GM12878 (cell line): ENCODE data around the gene FAM53B. TPM values are rescaled to one million over a fixed set of nuclear protein-coding genes. Genes with fewer than 3 reads are reported as not detected.

Source experiments
- ATAC-seq: fragments of 200-7000 bp; cut with Tn5 transposase; 3 replicates; pipeline ENCODE4 v1.9.1; 2020; ENCODE audit warnings: mild to moderate bottlenecking, moderate library complexity
- BruUV-seq: library from RNA; stranded (reverse); fragments of 400-500 nt; replicated peaks from 2 replicates; lab custom pipeline; 2021; lab: Mats Ljungman, UMichigan
- CTCF ChIA-PET: fragments of 300-600 bp; sonication (Branson Sonifier 250); formaldehyde crosslinking; extraction: SDS; loops from one replicate; lab custom pipeline; 2021; ENCODE audit warnings: inconsistent platforms; lab: Yijun Ruan, JAX
- POLR2A ChIA-PET: fragments of 350-600 bp; formaldehyde crosslinking; extraction: SDS; loops from one replicate; lab custom pipeline; 2021; ENCODE audit warnings: inconsistent platforms; lab: Charles Lee
- RAD21 ChIA-PET: fragments of 300-600 bp; sonication (Branson Sonifier 250); formaldehyde crosslinking; loops from one replicate; lab custom pipeline; 2023; ENCODE audit warnings: antibody characterized with exemption; ENCODE audit not compliant: unreplicated experiment; lab: Charles Lee
- SMC1A ChIA-PET: fragments of 300-600 bp; sonication (Branson Sonifier 250); formaldehyde crosslinking; loops from one replicate; lab custom pipeline; 2023; ENCODE audit not compliant: unreplicated experiment, uncharacterized antibody; lab: Charles Lee
- DNase-seq: peaks from one replicate; pipeline ENCODE4 v3.0.0-alpha.2; 2011; ENCODE audit warnings: low read depth, low spot score
- FAIRE-seq: peaks from 3 replicates; lab custom pipeline; 2011; peaks lifted over from hg19 to GRCh38; lab: Jason Lieb, UNC
- H2AFZ ChIP-seq: 2 replicates; pipeline ENCODE4 v1.6.0; 2011; ENCODE audit warnings: low read depth, low read length, control low read depth; ENCODE audit not compliant: control insufficient read depth
- H3K27ac ChIP-seq: 2 replicates; pipeline ENCODE4 v1.5.1; 2011; ENCODE audit warnings: control low read depth; ENCODE audit not compliant: control insufficient read depth, insufficient read depth
- H3K27me3 ChIP-seq, 2 experiments: replicated peaks in 1 of 2; 2 replicates each; pipeline versions ENCODE4 v1.6.0 to v1.6.1; 2011; ENCODE audit warnings: low read length in 1 of 2; ENCODE audit not compliant: control insufficient read depth in 2 of 2, insufficient read depth in 2 of 2
- H3K36me3 ChIP-seq, 2 experiments: 2 replicates each; pipeline ENCODE4 v1.5.1; 2011; ENCODE audit warnings: low read length in 1 of 2; ENCODE audit not compliant: control insufficient read depth in 2 of 2, insufficient read depth in 2 of 2
- H3K4me1 ChIP-seq: 2 replicates; pipeline ENCODE4 v1.6.1; 2011; ENCODE audit warnings: mild to moderate bottlenecking, low read length, moderate library complexity, mixed read lengths; ENCODE audit not compliant: control insufficient read depth, insufficient read depth
- H3K4me2 ChIP-seq: 2 replicates; pipeline ENCODE4 v1.6.0; 2011; ENCODE audit warnings: control low read depth; ENCODE audit not compliant: control insufficient read depth, insufficient read depth
- H3K4me3 ChIP-seq: fragments of 200-600 bp; sonication (generic); 2 replicates; pipeline ENCODE4 v1.5.1; 2016
- H3K79me2 ChIP-seq: 2 replicates; pipeline ENCODE4 v1.6.0; 2011; ENCODE audit warnings: low read length; ENCODE audit not compliant: control insufficient read depth, insufficient read depth
- H3K9ac ChIP-seq: 2 replicates; pipeline ENCODE4 v1.8.0; 2011; ENCODE audit warnings: low read length, control low read depth, mixed read lengths; ENCODE audit not compliant: control insufficient read depth, insufficient read depth
- H3K9me3 ChIP-seq: replicated peaks from 3 replicates; pipeline ENCODE4 v1.5.1; 2011; ENCODE audit warnings: mild to moderate bottlenecking, low read length; ENCODE audit not compliant: control insufficient read depth, insufficient read depth
- H4K20me1 ChIP-seq: 2 replicates; pipeline ENCODE4 v1.6.0; 2011; ENCODE audit not compliant: control insufficient read depth, insufficient read depth
- ASH2L ChIP-seq: fragments of 300-600, 200-600 bp; sonication (generic); IDR thresholded peaks from 2 replicates; pipeline ENCODE4 v1.6.1; 2017; ENCODE audit warnings: low read depth, mild to moderate bottlenecking, borderline replicate concordance
- ATF7 ChIP-seq: fragments of 450-650 bp; IDR thresholded peaks from 2 replicates; pipeline ENCODE4 v1.6.1; 2016; ENCODE audit warnings: low read depth, mild to moderate bottlenecking
- BMI1 ChIP-seq: fragments of 450-650 bp; IDR thresholded peaks from 2 replicates; pipeline ENCODE4 v1.6.1; 2016; ENCODE audit warnings: mild to moderate bottlenecking, moderate library complexity, borderline replicate concordance
- CBX3 ChIP-seq: fragments of 200-600 bp; sonication (generic); IDR thresholded peaks from 2 replicates; pipeline ENCODE4 v1.6.1; 2016; ENCODE audit warnings: low read depth, borderline replicate concordance
- CHD1 ChIP-seq: IDR thresholded peaks from 2 replicates; pipeline ENCODE4 v1.6.1; 2012; ENCODE audit warnings: low read depth, low read length, improper control_type of control experiment
- CHD2 ChIP-seq: IDR thresholded peaks from 2 replicates; pipeline ENCODE4 v1.6.1; 2011; ENCODE audit warnings: low read depth, low read length, improper control_type of control experiment, borderline replicate concordance
- EP300 ChIP-seq, 2 experiments: fragments of 150-350 bp in 1 of 2; IDR thresholded peaks; 2 replicates each; pipeline ENCODE4 v1.6.1; 2011 to 2012; ENCODE audit warnings: low read depth in 2 of 2, low read length in 2 of 2, borderline replicate concordance in 1 of 2, improper control_type of control experiment in 1 of 2, inconsistent platforms in 1 of 2; ENCODE audit not compliant: control insufficient read depth in 1 of 2
- FOXM1 ChIP-seq: IDR thresholded peaks from 2 replicates; pipeline ENCODE4 v1.6.1; 2012; ENCODE audit warnings: low read depth, mild to moderate bottlenecking, inconsistent platforms, low read length, moderate library complexity
- MYC ChIP-seq: IDR thresholded peaks from 2 replicates; pipeline ENCODE4 v1.6.1; 2011; ENCODE audit warnings: mild to moderate bottlenecking, low read length, moderate library complexity, inconsistent platforms; ENCODE audit not compliant: insufficient read depth, insufficient replicate concordance, insufficient read length, severe bottlenecking
- NFIC ChIP-seq: IDR thresholded peaks from 2 replicates; pipeline ENCODE4 v1.6.1; 2012; ENCODE audit warnings: low read depth, mild to moderate bottlenecking, inconsistent platforms, low read length, moderate library complexity
- POLR2AphosphoS2 ChIP-seq: IDR thresholded peaks from 2 replicates; pipeline ENCODE4 v1.6.1; 2011; ENCODE audit warnings: low read depth, mild to moderate bottlenecking, low read length, improper control_type of control experiment, moderate library complexity
- RELA ChIP-seq: fragments of 450-650 bp; IDR thresholded peaks from 2 replicates; pipeline ENCODE4 v1.8.0; 2014; ENCODE audit warnings: borderline replicate concordance; ENCODE audit not compliant: partially characterized antibody
- SUZ12 ChIP-seq: fragments of 200-600 bp; sonication (generic); IDR thresholded peaks from one replicate; pipeline ENCODE4 v1.6.1; 2018; ENCODE audit warnings: antibody characterized with exemption, mild to moderate bottlenecking; ENCODE audit not compliant: unreplicated experiment
- YY1 ChIP-seq: IDR thresholded peaks from 2 replicates; pipeline ENCODE4 v1.6.1; 2011; ENCODE audit warnings: low read depth, mild to moderate bottlenecking, low read length
- ZBED1 ChIP-seq: IDR thresholded peaks from 2 replicates; pipeline ENCODE4 v1.6.1; 2016; ENCODE audit warnings: borderline replicate concordance
- ZNF217 ChIP-seq: fragments of 450-650 bp; IDR thresholded peaks from 2 replicates; pipeline ENCODE4 v1.6.1; 2017; ENCODE audit warnings: antibody characterized with exemption, mild to moderate bottlenecking
- ZNF622 ChIP-seq: fragments of 450-650 bp; IDR thresholded peaks from 2 replicates; pipeline ENCODE4 v1.6.1; 2017; ENCODE audit warnings: mild to moderate bottlenecking, inconsistent platforms
- WGBS: methylation state at CpG from one replicate; pipeline ENCODE4 v1.1.6; 2016; ENCODE audit warnings: low lambda C conversion rate; ENCODE audit not compliant: insufficient replicate concordance, insufficient coverage; ENCODE audit errors: missing lambda C conversion rate; 5-methylcytosine and 5-hydroxymethylcytosine counted together
- in situ Hi-C: fragments of 300-500 bp; cut with MboI; formaldehyde crosslinking; loops from 9 replicates; pipeline ENCODE4 v1.14.3; 2018; ENCODE audit warnings: mixed read lengths
- intact Hi-C: fragments of 100-400 bp; cut with micrococcal nuclease; formaldehyde crosslinking; loops from one replicate; pipeline ENCODE4 v1.14.2; 2022; ENCODE audit not compliant: unreplicated experiment
- polyA plus RNA-seq, 11 experiments: library from polyadenylated mRNA; depleted of rRNA in 4 of 11; unstranded in 6 of 11; stranded (reverse) in 5 of 11; fragments of >200 nt; fragmentation: Nextera tagmentation in 4 of 11; fragmentation: Illumina TruSeq in 1 of 11; extraction: Ambion mirVana in 4 of 11; extraction: Trizol in 1 of 11; gene quantifications; 1 replicate in 1 of 11; 2 replicates in 10 of 11; pipeline versions ENCODE4 v1.2.1 to v1.2.3, GENCODE V29; 2011 to 2016; ENCODE audit warnings: inconsistent platforms in 2 of 11, missing spikeins in 2 of 11, low read depth in 1 of 11
- total RNA-seq, 4 experiments: library from RNA; depleted of rRNA in 3 of 4; stranded (reverse); fragments of >200 nt in 3 of 4; fragmentation: Illumina TruSeq in 1 of 4; extraction: Trizol in 1 of 4; gene quantifications; 2 replicates each; pipeline versions ENCODE4 v1.2.1 to v1.2.3, GENCODE V29; 2013 to 2021
- TF ChIP-seq, protein P1 (sequence below): IDR thresholded peaks from 2 replicates; pipeline ENCODE4 v1.6.1; 2011; ENCODE audit warnings: mild to moderate bottlenecking, low read depth, low read length, moderate library complexity; ENCODE audit not compliant: insufficient replicate concordance
- TF ChIP-seq, protein P2 (sequence below), 3 experiments: IDR thresholded peaks in 2 of 3; conservative IDR thresholded peaks in 1 of 3; 2 replicates each; pipeline ENCODE4 v1.5.1; 2011; ENCODE audit warnings: low read depth in 3 of 3, low read length in 3 of 3, mild to moderate bottlenecking in 3 of 3, control low read depth in 2 of 3, moderate library complexity in 2 of 3, inconsistent platforms in 1 of 3, mixed read lengths in 1 of 3; ENCODE audit not compliant: control insufficient read depth in 2 of 3, insufficient read depth in 1 of 3; ENCODE audit errors: extremely low read depth in 1 of 3

The FAM53B gene
- total and polyA plus RNA-seq, 10 of the 15 experiments (the other 5 are each of a cell fraction or from before 2014, with no cell fraction given): 0.05 to 26.3 (median 8.1) TPM

DNA sequence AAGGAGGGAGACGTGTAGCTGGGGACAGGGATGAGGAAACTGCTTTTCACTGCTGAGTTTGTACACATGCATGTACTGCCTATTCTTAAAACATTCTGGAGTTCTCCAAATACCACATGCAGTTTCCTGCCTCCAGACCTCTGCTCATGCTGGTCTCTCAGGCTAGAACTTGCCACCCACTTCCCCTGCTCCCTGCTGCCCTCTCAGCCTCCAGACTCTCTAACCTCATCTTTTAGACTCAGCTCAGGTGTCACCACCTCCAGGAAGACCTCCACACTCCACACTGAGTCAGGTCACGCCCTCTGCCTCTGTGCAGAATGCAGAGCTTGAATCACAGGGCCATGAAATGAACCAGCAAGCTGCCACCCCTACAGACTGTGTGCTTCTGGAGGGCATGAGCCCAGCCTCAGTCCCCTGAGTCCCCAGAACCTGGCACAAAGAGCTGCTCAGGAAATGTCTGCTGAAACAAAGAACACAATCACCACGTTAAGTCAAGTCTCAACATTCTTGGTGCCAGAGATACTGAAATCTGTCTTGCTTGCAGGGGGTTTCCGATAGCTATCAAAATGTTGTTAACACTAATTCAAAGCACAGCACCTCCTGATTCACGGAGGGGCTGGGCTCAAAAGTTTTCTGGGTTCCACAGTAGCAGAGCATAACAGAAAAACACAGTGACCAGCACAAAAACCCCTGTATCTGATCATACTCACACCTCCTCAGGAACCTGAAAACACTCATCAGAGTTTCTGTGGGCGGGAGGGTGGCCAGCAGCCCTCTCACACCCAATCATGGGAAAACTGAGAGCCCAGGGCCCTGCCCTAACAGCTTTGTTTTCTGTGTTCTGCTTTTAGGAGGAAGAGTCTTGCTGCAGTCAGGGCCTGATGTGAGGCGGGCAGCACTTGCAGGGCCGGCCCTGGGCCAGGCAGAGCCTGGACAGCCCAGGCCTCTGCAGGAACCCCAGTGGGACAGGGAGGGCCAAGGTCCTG, 21.1 kb downstream of the FAM53B start:
- ChIA-PET RAD21 (interaction anchor here (0.9 to 15.5 kb wide), 13 partner anchors 9 to 192 kb away, joined by 3 to 360 read pairs (median 4); partner anchors contain the start of gene FAM53B), CTCF (interaction anchor here (0.9 to 21.9 kb wide), 14 partner anchors 9 to 182 kb away, joined by 3 to 319 read pairs (median 7); partner anchors contain the start of gene EEF1AKMT2), POLR2A (interaction anchor here (0.6 to 12.9 kb wide), 12 partner anchors 8 to 76 kb away, joined by 3 to 139 read pairs (median 6); no protein-coding TSS in a partner anchor), SMC1A (interaction anchor here (0.6 to 21.7 kb wide), 10 partner anchors 10 to 183 kb away, joined by 3 to 351 read pairs (median 10); no protein-coding TSS in a partner anchor)
- in situ Hi-C loops (loop anchor here (10.0 kb wide), 1 partner anchor 1328 kb away; no protein-coding TSS in a partner anchor), intact Hi-C loops (no loop called here)
- Histone ChIP-seq H4K20me1 (no peaks in the 10 kb centered on the region), H3K4me3 (peak overlapping the region; percentile 41), H2AFZ (no peak overlapping the region), H3K4me2 (peak overlapping the region; percentile 65), H3K79me2 (peaks cover 36% of the 10 kb centered on the region), H3K27ac (peak overlapping the region; percentile 88), H3K4me1 (peaks cover 71% of the 10 kb centered on the region), H3K36me3 (peaks cover 0 to 7% of the 10 kb centered on the region in 2 experiments; a peak in 2 of 4 replicates), H3K27me3 (no peaks in the 10 kb centered on the region), H3K9ac (peak overlapping the region; percentile 52), H3K9me3 (no peaks in the 10 kb centered on the region)
- FAIRE-seq: peak; percentile 92
- DNase-seq: peak; percentile 88
- WGBS: under 1% methylated on average over 8 of the region's 8 CpGs
- peak; percentile 83 for ATAC-seq
- no TSS peak for BruUV-seq
- TF ChIP-seq CHD1: no peak; the same call in 1 of the 2 replicates
- no peak for TF ChIP-seq NFIC
- TF ChIP-seq, protein P1, sequence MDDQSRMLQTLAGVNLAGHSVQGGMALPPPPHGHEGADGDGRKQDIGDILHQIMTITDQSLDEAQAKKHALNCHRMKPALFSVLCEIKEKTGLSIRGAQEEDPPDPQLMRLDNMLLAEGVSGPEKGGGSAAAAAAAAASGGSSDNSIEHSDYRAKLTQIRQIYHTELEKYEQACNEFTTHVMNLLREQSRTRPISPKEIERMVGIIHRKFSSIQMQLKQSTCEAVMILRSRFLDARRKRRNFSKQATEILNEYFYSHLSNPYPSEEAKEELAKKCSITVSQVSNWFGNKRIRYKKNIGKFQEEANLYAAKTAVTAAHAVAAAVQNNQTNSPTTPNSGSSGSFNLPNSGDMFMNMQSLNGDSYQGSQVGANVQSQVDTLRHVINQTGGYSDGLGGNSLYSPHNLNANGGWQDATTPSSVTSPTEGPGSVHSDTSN: no peak
- no peak for TF ChIP-seq ZBED1
- peak; percentile 88; the same call in 1 of the 2 replicates for TF ChIP-seq ZNF217
- TF ChIP-seq, protein P2, sequence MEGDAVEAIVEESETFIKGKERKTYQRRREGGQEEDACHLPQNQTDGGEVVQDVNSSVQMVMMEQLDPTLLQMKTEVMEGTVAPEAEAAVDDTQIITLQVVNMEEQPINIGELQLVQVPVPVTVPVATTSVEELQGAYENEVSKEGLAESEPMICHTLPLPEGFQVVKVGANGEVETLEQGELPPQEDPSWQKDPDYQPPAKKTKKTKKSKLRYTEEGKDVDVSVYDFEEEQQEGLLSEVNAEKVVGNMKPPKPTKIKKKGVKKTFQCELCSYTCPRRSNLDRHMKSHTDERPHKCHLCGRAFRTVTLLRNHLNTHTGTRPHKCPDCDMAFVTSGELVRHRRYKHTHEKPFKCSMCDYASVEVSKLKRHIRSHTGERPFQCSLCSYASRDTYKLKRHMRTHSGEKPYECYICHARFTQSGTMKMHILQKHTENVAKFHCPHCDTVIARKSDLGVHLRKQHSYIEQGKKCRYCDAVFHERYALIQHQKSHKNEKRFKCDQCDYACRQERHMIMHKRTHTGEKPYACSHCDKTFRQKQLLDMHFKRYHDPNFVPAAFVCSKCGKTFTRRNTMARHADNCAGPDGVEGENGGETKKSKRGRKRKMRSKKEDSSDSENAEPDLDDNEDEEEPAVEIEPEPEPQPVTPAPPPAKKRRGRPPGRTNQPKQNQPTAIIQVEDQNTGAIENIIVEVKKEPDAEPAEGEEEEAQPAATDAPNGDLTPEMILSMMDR (IDR thresholded peaks at IDR 0.05 in 2 of 3, conservative IDR thresholded peaks at IDR 0.05 in 1 of 3; ENCODE audit: control insufficient read depth in 2 of 3, extremely low read depth in 1 of 3, insufficient read depth in 1 of 3, low read depth in 3 of 3, low read length in 3 of 3): no peak
- TF ChIP-seq ZNF622: no peak
- TF ChIP-seq MYC: no peak
- TF ChIP-seq FOXM1: no peak
- peak; percentile 84 for TF ChIP-seq ATF7
- no peak for TF ChIP-seq ASH2L
- peak; percentile 14 for TF ChIP-seq RELA
- no peak for TF ChIP-seq SUZ12
- 0 out of 2 replicates have a peak, but pooled peaks have one; percentile 20 for TF ChIP-seq CHD2
- no peak for TF ChIP-seq YY1
- no peak; the same call in 1 of the 2 replicates for TF ChIP-seq BMI1
- peak; percentile 63 to 85; a peak in 3 of 4 replicates for TF ChIP-seq EP300 (IDR thresholded peaks at IDR 0.05; ENCODE audit: borderline replicate concordance in 1 of 2, control insufficient read depth in 1 of 2, low read depth in 2 of 2, low read length in 2 of 2)
- no peak for TF ChIP-seq POLR2AphosphoS2
- TF ChIP-seq CBX3: no peak
